Muscle layer of colon (tissue), 2 donors: ENCODE measurements around the gene IRF7.

Experiments
- H3K27ac ChIP-seq: one replicate; pipeline ENCODE4 v1.7.0; 2013; ENCODE audit warnings: low read depth, mild to moderate bottlenecking, low read length, moderate library complexity
- H3K27me3 ChIP-seq, 2 donors: one replicate each; pipeline ENCODE4 v1.7.0; 2013; ENCODE audit warnings: low read length in 2 of 2, mild to moderate bottlenecking in 2 of 2; ENCODE audit not compliant: insufficient read depth in 2 of 2, control insufficient read depth in 1 of 2
- H3K36me3 ChIP-seq: one replicate; pipeline ENCODE4 v1.7.0; 2013; ENCODE audit warnings: mild to moderate bottlenecking, low read length; ENCODE audit not compliant: insufficient read depth
- H3K4me1 ChIP-seq: one replicate; pipeline ENCODE4 v1.7.0; 2013; ENCODE audit warnings: mild to moderate bottlenecking, low read length; ENCODE audit not compliant: insufficient read depth
- H3K4me3 ChIP-seq, 2 donors: one replicate each; pipeline ENCODE4 v1.7.0; 2013; ENCODE audit warnings: low read length in 2 of 2, low read depth in 1 of 2, mild to moderate bottlenecking in 1 of 2, moderate library complexity in 1 of 2
- H3K9ac ChIP-seq: one replicate; pipeline ENCODE4 v1.7.0; 2013; ENCODE audit warnings: low read length
- H3K9me3 ChIP-seq: one replicate; pipeline ENCODE4 v1.7.0; 2013; ENCODE audit warnings: mild to moderate bottlenecking, low read length
- donor health status: abdominal sarcoma.
- donor health status: Adenocarcinoma of cecum.

IRF7 gene

DNA sequence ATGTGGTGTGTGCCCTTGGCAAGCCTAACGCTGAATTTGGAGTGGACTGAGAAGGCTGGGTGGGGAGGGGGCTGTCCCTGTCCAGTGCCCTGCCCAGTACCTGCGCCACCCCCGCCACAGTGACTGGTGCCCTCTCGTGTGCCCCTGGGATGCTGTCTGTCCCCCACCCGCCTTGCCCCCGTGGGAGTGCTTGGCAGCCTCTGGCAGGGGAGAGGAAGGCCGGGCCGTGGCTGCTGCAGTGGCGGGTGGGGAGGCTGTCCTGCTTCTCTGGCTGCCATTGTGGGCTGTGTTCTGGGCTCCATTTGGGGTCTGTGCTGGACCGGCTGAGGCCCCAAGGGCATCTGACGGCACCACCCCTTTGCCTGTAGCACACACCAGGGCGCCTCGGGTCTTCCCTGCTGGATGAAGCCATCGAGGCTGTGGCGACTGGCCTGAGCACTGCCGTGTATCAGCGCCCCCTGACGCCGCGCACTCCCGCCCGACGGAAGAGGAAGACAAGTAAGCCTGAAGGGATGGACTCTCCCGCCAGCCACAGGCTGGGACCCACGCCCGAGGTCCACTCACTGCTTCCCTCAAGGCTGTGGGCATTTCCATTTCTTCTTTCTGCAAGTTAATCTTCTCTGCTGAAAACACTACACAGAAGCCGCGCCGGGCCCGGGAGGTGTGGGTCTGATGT is 17.6 kb downstream of the IRF7 start:
- Histone ChIP-seq H3K36me3 (peaks cover 72% of the 10 kb centered on the region), H3K9me3 (no peaks in the 10 kb centered on the region), H3K4me3 (no peak overlapping the region), H3K4me1 (no peaks in the 10 kb centered on the region), H3K27me3 (no peaks in the 10 kb centered on the region), H3K27ac (no peak overlapping the region), H3K9ac (no peak overlapping the region)

DNA sequence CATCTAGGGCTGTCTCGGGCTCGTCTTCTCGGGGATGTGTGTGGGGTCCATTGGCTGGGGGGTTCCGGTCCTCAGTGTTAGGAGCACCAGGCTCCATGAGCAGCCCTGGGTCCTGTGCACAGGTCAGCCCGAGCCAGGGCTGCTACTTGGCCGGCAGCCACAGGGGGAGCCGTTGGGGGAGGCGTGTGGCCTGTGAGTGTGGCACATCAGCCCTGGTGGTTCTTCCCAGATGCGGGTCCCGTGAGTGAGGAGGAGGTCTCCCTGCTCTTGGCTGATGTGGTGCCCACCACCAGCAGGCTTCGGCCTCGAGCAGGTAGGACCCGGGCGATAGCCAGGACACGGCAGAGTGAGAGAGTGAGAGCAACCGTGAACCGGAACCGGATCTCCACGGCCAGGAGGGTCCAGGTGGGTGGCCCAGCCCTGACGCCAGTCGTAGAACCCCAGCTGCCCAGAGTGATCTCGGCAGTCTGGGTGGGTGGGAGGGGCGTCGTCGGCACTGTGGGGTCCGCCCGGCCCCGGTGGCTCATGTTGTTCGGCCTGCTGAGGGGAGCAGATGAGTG is 18.5 kb downstream of the IRF7 start:
- Histone ChIP-seq H3K4me1 (no peaks in the 10 kb centered on the region), H3K9me3 (no peaks in the 10 kb centered on the region), H3K36me3 (peaks cover 73% of the 10 kb centered on the region), H3K27me3 (no peaks in the 10 kb centered on the region), H3K9ac (no peak overlapping the region), H3K27ac (no peak overlapping the region), H3K4me3 (no peak overlapping the region)

DNA sequence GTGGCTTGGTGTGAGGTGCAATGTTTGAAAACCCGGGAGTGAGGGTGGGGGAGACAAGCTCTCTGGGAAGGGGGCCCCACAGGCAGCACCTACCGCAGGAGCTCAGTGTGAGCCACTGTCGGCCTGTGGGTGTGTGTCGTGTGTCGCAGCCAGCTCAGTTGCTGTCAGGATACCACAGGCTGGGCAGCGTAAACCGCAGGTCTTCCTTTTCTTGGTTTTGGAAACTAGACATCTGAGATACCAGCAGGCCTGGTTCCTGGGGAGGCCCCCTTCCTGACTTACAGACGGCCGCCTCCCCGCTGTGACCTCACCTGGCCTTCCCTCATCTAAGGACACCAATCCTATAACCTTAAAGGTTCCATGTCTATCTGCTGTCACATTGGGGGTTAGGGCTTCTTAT is 19.4 kb downstream of the IRF7 start:
- H3K27me3 ChIP-seq: no peaks in the 10 kb centered on the region
- H3K4me1 ChIP-seq: no peaks in the 10 kb centered on the region
- H3K27ac ChIP-seq: no peak overlapping the region
- peaks cover 68% of the 10 kb centered on the region for H3K36me3 ChIP-seq
- no peaks in the 10 kb centered on the region for H3K9me3 ChIP-seq
- no peak overlapping the region for H3K9ac ChIP-seq
- H3K4me3 ChIP-seq: no peak overlapping the region

DNA sequence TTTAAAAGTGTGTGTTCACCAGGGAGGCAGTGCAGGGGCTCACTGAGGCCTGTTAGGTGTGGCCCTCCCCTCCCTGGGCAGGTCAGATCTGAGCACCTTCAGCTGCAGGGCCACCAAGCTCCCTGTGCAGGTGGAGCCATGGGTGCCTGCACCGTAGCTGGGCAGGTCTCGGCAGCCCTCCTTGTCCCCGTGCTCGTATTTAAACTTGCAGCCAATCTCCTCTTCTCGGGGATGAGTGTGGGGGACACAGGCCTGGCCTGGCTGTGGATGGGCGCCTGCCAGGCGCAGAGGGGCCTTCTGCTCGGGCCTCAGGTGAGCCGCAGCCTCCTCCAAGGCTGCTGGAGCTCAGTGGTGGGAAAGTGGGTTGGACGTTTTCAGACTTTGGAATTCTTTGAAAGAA is 20.4 kb downstream of the IRF7 start:
- H3K36me3 ChIP-seq: peaks cover 73% of the 10 kb centered on the region

DNA sequence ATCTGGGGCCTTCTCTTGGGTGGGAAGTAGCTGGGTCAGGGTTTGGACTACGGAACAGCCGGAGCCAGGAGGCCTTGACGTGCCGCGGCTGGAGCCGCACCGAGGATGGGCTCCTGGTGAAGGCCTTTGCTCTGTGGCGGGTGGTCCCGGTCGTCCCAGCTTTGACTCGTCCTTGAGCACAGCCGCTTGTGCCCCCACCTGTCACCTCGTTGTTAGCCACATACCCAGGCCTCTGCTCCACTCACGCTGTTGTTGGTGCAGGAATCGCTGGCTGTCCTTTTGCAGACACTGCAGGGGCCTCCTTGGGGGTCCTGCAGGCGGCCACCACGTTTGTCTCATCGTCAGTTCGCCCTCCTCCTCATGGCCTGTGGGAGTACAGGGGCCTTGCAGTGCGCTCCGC is 22.4 kb downstream of the IRF7 start:
- Histone ChIP-seq H3K36me3 (peaks cover 67% of the 10 kb centered on the region), H3K9ac (no peak overlapping the region), H3K27ac (no peak overlapping the region), H3K4me3 (no peak overlapping the region), H3K9me3 (no peaks in the 10 kb centered on the region), H3K4me1 (no peaks in the 10 kb centered on the region), H3K27me3 (no peaks in the 10 kb centered on the region)

More for the DNA sequence above, 20.4 kb downstream of the IRF7 start:
- H3K4me3 ChIP-seq: no peak overlapping the region
- no peak overlapping the region for H3K27ac ChIP-seq
- H3K9me3 ChIP-seq: no peaks in the 10 kb centered on the region
- no peaks in the 10 kb centered on the region for H3K27me3 ChIP-seq
- no peak overlapping the region for H3K9ac ChIP-seq
- H3K4me1 ChIP-seq: no peaks in the 10 kb centered on the region

DNA sequence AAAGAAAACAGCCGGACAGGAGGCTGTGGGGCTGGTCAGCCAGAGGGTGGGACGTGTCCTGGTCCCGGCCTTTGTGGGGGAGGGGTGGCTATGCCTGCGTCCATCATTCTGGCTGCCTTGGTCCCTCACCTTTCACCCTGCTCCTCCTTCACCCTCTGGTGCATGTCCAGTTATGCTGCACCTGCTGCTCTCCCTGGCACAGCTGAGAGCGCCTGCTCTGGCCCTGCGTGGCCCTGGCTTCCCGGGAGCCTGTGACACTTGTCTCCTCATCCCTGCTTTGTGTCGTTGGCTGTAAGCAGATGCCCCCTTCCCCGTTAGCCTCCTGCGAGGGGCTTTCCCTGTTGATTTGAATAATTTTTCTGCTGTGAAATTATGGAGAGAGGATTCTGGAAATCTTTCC is 22.8 kb downstream of the IRF7 start:
- Histone ChIP-seq H3K27ac (no peak overlapping the region), H3K9me3 (no peaks in the 10 kb centered on the region), H3K4me3 (no peak overlapping the region), H3K4me1 (no peaks in the 10 kb centered on the region), H3K36me3 (peaks cover 69% of the 10 kb centered on the region), H3K27me3 (no peaks in the 10 kb centered on the region), H3K9ac (no peak overlapping the region)

DNA sequence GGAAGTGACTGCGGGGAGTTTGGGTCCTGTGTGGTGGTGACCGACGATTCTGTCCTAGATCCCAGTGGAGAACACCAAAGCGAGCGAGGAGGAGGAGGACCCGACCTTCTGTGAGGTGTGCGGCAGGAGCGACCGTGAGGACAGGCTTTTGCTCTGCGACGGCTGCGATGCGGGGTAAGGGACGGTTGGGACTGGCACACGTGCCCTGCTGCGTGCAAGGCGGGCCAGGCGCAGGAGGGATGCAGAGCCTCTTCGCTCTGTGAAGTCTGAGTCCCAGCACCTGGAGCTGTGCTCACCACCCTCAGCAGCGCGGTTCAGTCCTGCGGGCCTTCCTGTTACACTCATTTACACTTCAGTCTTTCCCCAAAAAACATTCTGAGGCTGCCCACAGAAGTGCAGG is 23.2 kb downstream of the IRF7 start:
- Histone ChIP-seq H3K27me3 (no peaks in the 10 kb centered on the region), H3K36me3 (peaks cover 73% of the 10 kb centered on the region), H3K4me3 (no peak overlapping the region), H3K9me3 (no peaks in the 10 kb centered on the region), H3K9ac (no peak overlapping the region), H3K4me1 (no peaks in the 10 kb centered on the region), H3K27ac (no peak overlapping the region)

DNA sequence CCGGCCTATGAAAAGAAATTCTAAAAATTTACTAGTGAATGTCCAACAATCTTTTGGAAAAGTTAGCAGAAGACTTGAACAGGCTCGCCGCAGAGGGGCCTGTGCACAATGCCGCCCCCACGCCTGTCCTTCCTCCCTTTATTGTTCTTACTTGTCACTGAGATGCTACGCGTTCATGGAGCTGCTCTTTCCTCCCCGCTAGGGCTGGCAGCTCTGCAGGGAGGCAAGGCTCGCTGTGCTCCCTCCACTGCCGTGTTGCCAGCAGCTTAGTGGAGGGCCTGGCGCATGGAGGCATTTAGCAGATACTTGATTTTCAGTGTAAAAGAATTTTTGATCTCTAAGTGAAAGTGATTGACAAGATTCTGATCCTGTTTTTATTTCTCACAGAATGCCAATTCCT is 24.8 kb downstream of the IRF7 start:
- Histone ChIP-seq H3K36me3 (peaks cover 73% of the 10 kb centered on the region), H3K9ac (no peak overlapping the region), H3K9me3 (no peaks in the 10 kb centered on the region), H3K27ac (no peak overlapping the region), H3K4me3 (no peak overlapping the region), H3K4me1 (no peaks in the 10 kb centered on the region), H3K27me3 (no peaks in the 10 kb centered on the region)

DNA sequence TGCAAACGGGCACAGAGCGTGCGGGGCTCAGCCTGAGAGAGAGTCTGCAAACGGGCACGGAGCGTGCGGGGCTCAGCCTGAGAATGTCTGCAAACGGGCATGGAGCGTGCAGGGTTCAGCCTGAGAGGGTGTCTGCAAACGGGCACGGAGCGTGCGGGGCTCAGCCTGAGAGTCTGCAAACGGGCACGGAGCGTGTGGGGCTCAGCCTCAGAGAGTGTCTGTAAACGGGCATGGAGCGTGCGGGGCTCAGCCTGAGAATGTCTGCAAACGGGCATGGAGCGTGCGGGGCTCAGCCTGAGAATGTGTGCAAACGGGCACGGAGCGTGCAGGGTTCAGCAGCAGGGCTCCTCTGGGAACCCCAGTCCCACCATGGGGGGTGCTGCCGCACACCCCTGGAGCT is 26.0 kb downstream of the IRF7 start:
- Histone ChIP-seq H3K4me1 (no peaks in the 10 kb centered on the region), H3K9ac (no peak overlapping the region), H3K27me3 (no peaks in the 10 kb centered on the region), H3K27ac (no peak overlapping the region), H3K36me3 (peaks cover 62% of the 10 kb centered on the region), H3K9me3 (no peaks in the 10 kb centered on the region), H3K4me3 (no peak overlapping the region)

DNA sequence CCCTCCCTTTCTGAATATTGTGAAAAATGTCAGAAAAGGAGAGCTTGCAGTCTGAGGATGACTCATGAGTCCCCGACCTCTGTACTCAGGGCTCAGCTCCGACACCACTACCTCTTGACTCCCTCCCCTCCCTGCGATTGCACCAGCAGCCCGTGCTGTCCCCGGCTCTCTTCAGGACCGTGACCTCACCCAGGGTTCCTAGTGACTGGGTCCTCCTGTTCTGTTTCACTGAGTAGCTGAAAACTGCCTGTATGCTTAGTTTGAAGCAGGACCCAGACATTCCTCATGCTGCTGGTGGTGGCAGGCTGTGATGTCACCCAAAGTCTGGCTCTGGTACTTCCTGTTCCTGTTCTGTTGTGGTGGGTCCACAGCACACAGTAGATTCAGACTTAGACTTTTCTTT is 27.8 kb downstream of the IRF7 start:
- Histone ChIP-seq H3K27me3 (no peaks in the 10 kb centered on the region), H3K9ac (no peak overlapping the region), H3K36me3 (peaks cover 58% of the 10 kb centered on the region), H3K4me1 (no peaks in the 10 kb centered on the region), H3K4me3 (no peak overlapping the region), H3K27ac (no peak overlapping the region), H3K9me3 (no peaks in the 10 kb centered on the region)

DNA sequence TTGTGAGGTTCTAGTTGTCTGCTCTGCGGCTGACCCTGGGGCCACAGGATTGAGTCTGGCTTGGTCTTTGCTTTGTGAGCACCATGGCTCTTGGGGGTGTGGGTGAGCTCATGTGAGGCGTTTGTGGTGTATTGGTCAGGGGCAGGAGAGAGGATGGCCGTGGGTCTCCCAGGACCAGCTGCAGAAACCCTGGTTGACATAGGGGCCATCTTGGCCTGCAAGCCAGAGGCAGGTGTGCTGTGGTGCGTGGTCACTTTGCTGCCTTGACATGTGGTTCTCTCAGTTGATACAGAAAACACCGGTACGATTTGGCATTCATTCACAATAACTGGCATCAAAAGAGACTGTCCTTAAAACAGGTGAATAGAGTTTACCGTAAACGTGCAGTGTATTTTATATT is 28.2 kb downstream of the IRF7 start:
- no peak overlapping the region for H3K9ac ChIP-seq
- H3K4me1 ChIP-seq: no peaks in the 10 kb centered on the region
- H3K4me3 ChIP-seq: no peak overlapping the region
- no peaks in the 10 kb centered on the region for H3K9me3 ChIP-seq
- H3K27me3 ChIP-seq: no peaks in the 10 kb centered on the region
- peaks cover 54% of the 10 kb centered on the region for H3K36me3 ChIP-seq
- H3K27ac ChIP-seq: no peak overlapping the region
